ENCODE data around the gene KRT24. TPM values are rescaled to one million over a fixed set of nuclear protein-coding genes. Genes with fewer than 3 reads are reported as not detected.

The KRT24 gene
- total RNA-seq, 1 donor from 2014 or later, result not detected

- DNase-seq, result no peak
- no peaks in the 10 kb centered on the region for H3K9me3 Mint-ChIP-seq
- intact Hi-C loops (cut with micrococcal nuclease), result no loop called here
- no peaks in the 10 kb centered on the region for H3K4me1 Mint-ChIP-seq
- H3K27ac Mint-ChIP-seq, result no peak overlapping the region
- no peak overlapping the region for H3K4me3 Mint-ChIP-seq
- no peaks in the 10 kb centered on the region for H3K36me3 Mint-ChIP-seq (ENCODE audit: low read depth)
- H3K27me3 Mint-ChIP-seq, result peaks cover 55% of the 10 kb centered on the region
These were observed 27.6 kb downstream of the KRT24 start for GRCh38 chr17:40675905-40676304.

DNA sequence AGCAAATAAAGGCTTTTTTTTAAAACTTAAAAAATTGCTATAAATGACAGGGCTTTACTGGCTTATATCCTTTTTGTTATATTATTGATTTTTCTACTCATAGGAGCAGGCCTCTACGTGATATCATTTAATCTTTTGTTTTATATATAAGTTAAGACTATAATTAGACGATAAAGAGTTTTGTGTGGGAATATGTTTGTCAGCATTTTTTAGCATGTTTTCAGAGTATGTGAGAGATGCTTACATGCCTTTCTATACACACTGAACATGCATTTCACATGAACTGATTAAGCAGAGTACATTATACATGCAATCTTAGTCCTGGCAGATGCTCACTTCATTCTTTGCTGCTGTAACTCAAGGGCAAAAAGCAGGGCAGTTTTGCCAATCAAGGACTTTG, 30.9 kb downstream of the KRT24 start:
- H3K4me1 Mint-ChIP-seq, result no peaks in the 10 kb centered on the region
- no peaks in the 10 kb centered on the region for H3K9me3 Mint-ChIP-seq
- no peak overlapping the region for H3K4me3 Mint-ChIP-seq
- H3K27me3 Mint-ChIP-seq, result peaks cover 56% of the 10 kb centered on the region
- no peaks in the 10 kb centered on the region for H3K36me3 Mint-ChIP-seq (ENCODE audit: low read depth)
- DNase-seq, result no peak
- H3K27ac Mint-ChIP-seq, result no peak overlapping the region
- intact Hi-C loops (cut with micrococcal nuclease), result no loop called here

DNA sequence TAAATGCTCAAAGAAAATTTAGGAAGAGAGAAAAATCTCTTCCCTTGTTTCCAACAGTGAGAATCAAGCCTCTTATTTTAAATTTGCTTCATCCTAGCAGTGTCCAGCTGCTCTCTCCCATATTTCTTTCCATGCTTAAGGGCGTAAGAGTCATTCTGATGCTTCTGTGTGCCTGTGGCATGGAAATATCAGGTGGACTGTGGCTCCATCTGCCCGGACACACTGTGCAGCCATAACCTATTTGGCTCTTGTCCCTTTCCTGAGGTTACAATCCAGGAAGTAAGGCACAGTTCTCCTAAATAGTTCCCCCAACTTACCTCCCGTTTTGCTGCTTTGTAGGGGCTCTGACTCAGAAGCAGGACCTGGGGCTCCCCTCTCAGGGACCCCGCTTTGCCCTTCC, 32.3 kb downstream of the KRT24 start:
- H3K9me3 Mint-ChIP-seq, result no peaks in the 10 kb centered on the region
- no peak overlapping the region for H3K27ac Mint-ChIP-seq
- no peak for DNase-seq
- peaks cover 50% of the 10 kb centered on the region for H3K27me3 Mint-ChIP-seq
- H3K4me1 Mint-ChIP-seq, result no peaks in the 10 kb centered on the region
- no peaks in the 10 kb centered on the region for H3K36me3 Mint-ChIP-seq (ENCODE audit: low read depth)
- no peak overlapping the region for H3K4me3 Mint-ChIP-seq
- intact Hi-C loops (cut with micrococcal nuclease), result no loop called here

- Mint-ChIP-seq H3K36me3 (ENCODE audit: low read depth) (peaks cover 2% of the 10 kb centered on the region), H3K27ac (no peak overlapping the region), H3K9me3 (no peaks in the 10 kb centered on the region), H3K27me3 (peaks cover 49% of the 10 kb centered on the region), H3K4me1 (peaks cover 5% of the 10 kb centered on the region), H3K4me3 (no peak overlapping the region)
- no peak for DNase-seq
- intact Hi-C loops (cut with micrococcal nuclease), result no loop called here
These were observed 37.2 kb downstream of the KRT24 start for GRCh38 chr17:40666331-40666730.

DNA sequence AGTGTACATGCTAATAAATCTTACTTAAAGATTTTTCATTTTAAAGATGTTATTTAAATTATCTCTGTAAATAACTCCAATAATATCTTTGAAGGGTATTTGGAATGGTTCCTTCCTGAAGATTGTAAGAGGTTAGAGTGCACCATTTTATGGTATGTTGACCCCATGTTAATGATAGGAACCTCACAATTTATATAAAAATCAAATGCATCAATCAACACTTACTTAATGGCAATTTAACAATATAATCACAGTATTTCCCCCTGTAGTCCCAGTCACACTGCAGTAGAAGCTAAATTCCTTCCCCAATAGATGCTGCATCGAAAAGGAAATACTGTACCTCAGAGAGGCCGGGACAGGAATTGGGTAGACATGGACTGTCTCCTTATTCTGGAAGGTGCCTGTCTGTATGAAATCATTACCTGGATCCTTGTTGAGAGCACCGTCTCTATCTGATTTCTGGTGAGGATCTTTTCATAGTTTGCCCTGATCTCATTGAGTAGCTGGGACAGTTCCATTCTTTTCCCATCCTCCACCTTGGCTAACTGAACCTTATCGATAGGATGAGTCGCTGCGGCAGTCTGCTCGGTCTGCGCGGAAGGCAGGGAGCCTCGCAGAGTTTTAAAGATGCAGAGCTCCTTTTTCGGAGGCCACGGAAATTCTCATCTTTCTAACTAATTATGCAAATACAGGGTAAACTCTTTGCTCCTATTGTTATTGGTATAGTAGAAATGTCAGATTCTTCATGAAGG, 38.8 kb downstream of the KRT24 start, which contains the start of gene KRT222:
Gene KRT222, minus strand, starts transcription at position 596 of the 752 bp plus-strand sequence. Its CDS starts 78 bp downstream, at position 518.
- Mint-ChIP-seq H3K4me3 (peak within 1 kb of the TSS; percentile 51), H3K27ac (no peak within 1 kb of the TSS), H3K4me1 (peaks cover 9% of the 10 kb centered on the region), H3K9me3 (no peaks in the 10 kb centered on the region), H3K36me3 (ENCODE audit: low read depth) (peaks cover 2% of the 10 kb centered on the region), H3K27me3 (peaks cover 41% of the 10 kb centered on the region)
- no peak for DNase-seq
- intact Hi-C loops (cut with micrococcal nuclease), result no loop called here

GRCh38 chr17:40663252-40663651, 40.3 kb downstream of the KRT24 start:
- intact Hi-C loops (cut with micrococcal nuclease), result no loop called here

DNA sequence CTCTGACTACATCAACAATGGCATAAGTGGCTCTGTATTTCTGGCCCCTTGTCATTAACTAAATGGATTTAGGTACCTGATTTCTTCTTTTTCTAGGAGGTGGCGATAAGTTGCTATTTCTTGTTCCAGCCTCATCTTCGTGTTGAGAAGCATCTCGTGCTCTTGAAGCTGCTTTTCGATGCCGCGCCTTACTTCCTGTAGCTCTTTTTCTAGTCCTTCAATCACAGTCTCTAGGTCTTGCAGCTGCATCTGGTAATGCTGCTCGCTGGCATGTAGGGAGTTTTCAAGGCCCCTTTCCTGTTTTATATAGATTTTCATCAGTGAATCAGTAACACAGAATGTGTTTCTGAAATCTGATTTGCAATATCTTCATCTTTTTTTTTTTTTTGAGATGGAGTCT, 43.6 kb downstream of the KRT24 start:
- no peak overlapping the region for H3K27ac Mint-ChIP-seq
- peaks cover 41% of the 10 kb centered on the region for H3K27me3 Mint-ChIP-seq
- intact Hi-C loops (cut with micrococcal nuclease), result no loop called here
- peaks cover 8% of the 10 kb centered on the region for H3K4me1 Mint-ChIP-seq
- peaks cover 2% of the 10 kb centered on the region for H3K36me3 Mint-ChIP-seq (ENCODE audit: low read depth)
- H3K4me3 Mint-ChIP-seq, result no peak overlapping the region
- no peak for DNase-seq
- H3K9me3 Mint-ChIP-seq, result no peaks in the 10 kb centered on the region

More at GRCh38 chr17:40663252-40663651, 40.3 kb downstream of the KRT24 start:
- no peak for DNase-seq
- Mint-ChIP-seq H3K27me3 (peaks cover 41% of the 10 kb centered on the region), H3K27ac (no peak overlapping the region), H3K36me3 (ENCODE audit: low read depth) (peaks cover 2% of the 10 kb centered on the region), H3K4me3 (no peak overlapping the region), H3K9me3 (no peaks in the 10 kb centered on the region), H3K4me1 (peaks cover 10% of the 10 kb centered on the region)

- Mint-ChIP-seq H3K4me1 (peaks cover 5% of the 10 kb centered on the region), H3K9me3 (no peaks in the 10 kb centered on the region), H3K27ac (no peak overlapping the region), H3K27me3 (peaks cover 36% of the 10 kb centered on the region), H3K4me3 (no peak overlapping the region), H3K36me3 (ENCODE audit: low read depth) (no peaks in the 10 kb centered on the region)
- DNase-seq, result no peak
- intact Hi-C loops (cut with micrococcal nuclease), result no loop called here
These were observed 45.2 kb downstream of the KRT24 start for GRCh38 chr17:40658396-40658795.

DNA sequence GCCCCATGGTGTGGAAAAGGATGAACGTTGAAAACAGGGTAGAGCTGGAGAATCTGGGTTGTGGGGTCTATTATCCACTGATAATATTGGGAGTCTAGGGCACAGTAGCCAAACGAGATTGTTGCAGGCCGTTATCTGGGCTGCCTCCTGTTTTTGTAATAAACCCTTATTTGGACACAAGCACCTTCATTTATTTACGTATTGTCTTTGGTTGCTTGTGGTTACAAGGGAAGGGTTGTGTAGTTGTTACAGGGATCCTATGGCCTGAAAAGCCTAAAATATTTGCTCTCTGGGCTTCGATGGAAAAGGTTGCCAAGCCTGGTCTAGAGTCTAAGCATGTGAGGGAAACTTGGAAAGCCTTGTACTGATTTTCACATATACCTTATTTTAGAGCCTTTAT, 51.6 kb downstream of the KRT24 start:
- Mint-ChIP-seq H3K27ac (no peak overlapping the region), H3K4me1 (peaks cover 7% of the 10 kb centered on the region), H3K36me3 (ENCODE audit: low read depth) (peaks cover 6% of the 10 kb centered on the region), H3K27me3 (peaks cover 9% of the 10 kb centered on the region), H3K9me3 (no peaks in the 10 kb centered on the region), H3K4me3 (no peak overlapping the region)
- DNase-seq, result no peak
- intact Hi-C loops (cut with micrococcal nuclease), result no loop called here

- no peak for DNase-seq
- intact Hi-C loops (cut with micrococcal nuclease), result loop anchor here (2.0 to 5.0 kb wide), 2 partner anchors 28 to 1019 kb away; no protein-coding TSS in a partner anchor
- H3K27ac Mint-ChIP-seq, result peak overlapping the region; percentile 95
- H3K27me3 Mint-ChIP-seq, result no peaks in the 10 kb centered on the region
- peak overlapping the region; percentile 93 for H3K4me3 Mint-ChIP-seq
- no peaks in the 10 kb centered on the region for H3K9me3 Mint-ChIP-seq
- peaks cover 23% of the 10 kb centered on the region for H3K36me3 Mint-ChIP-seq (ENCODE audit: low read depth)
- peaks cover 27% of the 10 kb centered on the region for H3K4me1 Mint-ChIP-seq
These were observed 55.1 kb downstream of the KRT24 start for GRCh38 chr17:40648384-40648968.

Other genes with a start within 250 kb of the KRT24 start
- gene TNS4, start 202.1 kb downstream of the KRT24 start, total RNA-seq, result 13.1 and 16.8 TPM in 2 replicates
- 217 and 220 TPM in 2 replicates for gene CCR7, start 138.3 kb downstream of the KRT24 start, total RNA-seq
- gene SMARCE1, start 55.9 kb downstream of the KRT24 start, total RNA-seq, result 122 and 125 TPM in 2 replicates
- gene KRT222, start 38.6 kb downstream of the KRT24 start, total RNA-seq, result not detected in 2 replicates
- gene KRT25, start 51.6 kb upstream of the KRT24 start, total RNA-seq, result not detected in 2 replicates
- not detected in 2 replicates for gene KRT26, start 68.4 kb upstream of the KRT24 start, total RNA-seq
- not detected in 2 replicates for gene KRT27, start 78.8 kb upstream of the KRT24 start, total RNA-seq
- not detected in 2 replicates for gene KRT28, start 96.2 kb upstream of the KRT24 start, total RNA-seq
- 26.4 and 27.8 TPM in 2 replicates for gene KRT10, start 118.9 kb upstream of the KRT24 start, total RNA-seq
- not detected in 2 replicates for gene KRT12, start 163.5 kb upstream of the KRT24 start, total RNA-seq
- not detected in 2 replicates for gene KRT20, start 181.5 kb upstream of the KRT24 start, total RNA-seq
- gene KRT23, start 233.9 kb upstream of the KRT24 start, total RNA-seq, result not detected in 2 replicates